Peyer's patch (tissue), 4 donors: ENCODE measurements around the gene PALLD.

Experiments
- POLR2A ChIP-seq, 2 donors: fragments of 450-650 bp; IDR thresholded peaks; one replicate each; pipeline ENCODE4 v1.5.1; 2017; ENCODE audit warnings: antibody characterized with exemption in 2 of 2, mild to moderate bottlenecking in 2 of 2, moderate library complexity in 2 of 2
- TF ChIP-seq, protein P1 (sequence below), 6 experiments: fragments of 450-650 bp in 4 of 6; fragments of 200-600 bp in 2 of 6; sonication (generic) in 1 of 6; IDR thresholded peaks; one replicate each; pipeline ENCODE4 v1.5.1; 2017 to 2019; ENCODE audit warnings: antibody characterized with exemption in 6 of 6, mild to moderate bottlenecking in 3 of 6, moderate library complexity in 1 of 6

DNA sequence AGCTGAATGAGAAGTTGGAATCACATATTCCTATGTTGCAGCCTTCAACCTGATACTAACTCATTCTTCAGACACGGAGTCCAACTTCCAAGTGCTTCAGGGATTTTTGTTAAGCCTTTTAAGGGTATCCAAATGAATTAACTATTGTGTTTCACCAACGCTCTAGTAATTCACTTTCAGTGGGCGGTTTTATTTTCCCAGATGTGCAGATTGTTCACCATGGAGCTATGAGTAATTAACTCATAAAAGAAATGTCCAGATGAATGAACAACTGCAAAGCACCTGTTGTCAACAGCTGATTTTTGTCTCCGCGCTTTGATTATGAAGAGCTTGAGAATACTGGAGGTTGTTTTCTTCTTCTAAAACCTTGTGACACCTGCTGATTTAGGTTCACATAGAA is 325.6 kb downstream of the PALLD start:
- TF ChIP-seq, protein P1, sequence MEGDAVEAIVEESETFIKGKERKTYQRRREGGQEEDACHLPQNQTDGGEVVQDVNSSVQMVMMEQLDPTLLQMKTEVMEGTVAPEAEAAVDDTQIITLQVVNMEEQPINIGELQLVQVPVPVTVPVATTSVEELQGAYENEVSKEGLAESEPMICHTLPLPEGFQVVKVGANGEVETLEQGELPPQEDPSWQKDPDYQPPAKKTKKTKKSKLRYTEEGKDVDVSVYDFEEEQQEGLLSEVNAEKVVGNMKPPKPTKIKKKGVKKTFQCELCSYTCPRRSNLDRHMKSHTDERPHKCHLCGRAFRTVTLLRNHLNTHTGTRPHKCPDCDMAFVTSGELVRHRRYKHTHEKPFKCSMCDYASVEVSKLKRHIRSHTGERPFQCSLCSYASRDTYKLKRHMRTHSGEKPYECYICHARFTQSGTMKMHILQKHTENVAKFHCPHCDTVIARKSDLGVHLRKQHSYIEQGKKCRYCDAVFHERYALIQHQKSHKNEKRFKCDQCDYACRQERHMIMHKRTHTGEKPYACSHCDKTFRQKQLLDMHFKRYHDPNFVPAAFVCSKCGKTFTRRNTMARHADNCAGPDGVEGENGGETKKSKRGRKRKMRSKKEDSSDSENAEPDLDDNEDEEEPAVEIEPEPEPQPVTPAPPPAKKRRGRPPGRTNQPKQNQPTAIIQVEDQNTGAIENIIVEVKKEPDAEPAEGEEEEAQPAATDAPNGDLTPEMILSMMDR (IDR thresholded peaks at IDR 0.05): no peak
- no peak for TF ChIP-seq POLR2A (IDR thresholded peaks at IDR 0.05)
